HG02938 (cell line): Measurements from ENCODE around the gene JUP.

Source experiments
- ATAC-seq: cut with Tn5 transposase; IDR thresholded peaks from one replicate; pipeline ENCODE4 v1.9.1; 2021; ENCODE audit warnings: mild to moderate bottlenecking, moderate library complexity; ENCODE audit not compliant: unreplicated experiment

JUP gene

GRCh38 chr17:41760878-41761277 lies 25.6 kb downstream of the JUP start:
- ATAC-seq, result no peak

- ATAC-seq, result no peak
Measured at GRCh38 chr17:41758601-41759000, 27.9 kb downstream of the JUP start.

GRCh38 chr17:41754066-41754465 lies 32.4 kb downstream of the JUP start:
- ATAC-seq, result no peak

- no peak for ATAC-seq
Measured at GRCh38 chr17:41751288-41751687, 35.2 kb downstream of the JUP start.

- no peak for ATAC-seq
Measured at GRCh38 chr17:41750862-41751261, 35.6 kb downstream of the JUP start.

- no peak for ATAC-seq
Measured at GRCh38 chr17:41748275-41748674, 38.2 kb downstream of the JUP start.

- ATAC-seq, result no peak
Measured at GRCh38 chr17:41741709-41742108, 44.8 kb downstream of the JUP start.

GRCh38 chr17:41740506-41740905 lies 46.0 kb downstream of the JUP start:
- ATAC-seq, result no peak

- no peak for ATAC-seq
Measured at GRCh38 chr17:41739661-41740352, 46.7 kb downstream of the JUP start.

GRCh38 chr17:41738801-41739112 lies 47.8 kb downstream of the JUP start:
- no peak for ATAC-seq

GRCh38 chr17:41738077-41738800 lies 48.3 kb downstream of the JUP start:
- no peak for ATAC-seq

- ATAC-seq, result no peak
Measured at GRCh38 chr17:41737680-41738023, 48.9 kb downstream of the JUP start.

- ATAC-seq, result no peak
Measured at GRCh38 chr17:41736983-41737679, 49.4 kb downstream of the JUP start.

- no peak for ATAC-seq
Measured at GRCh38 chr17:41735744-41736143, 50.8 kb downstream of the JUP start.

GRCh38 chr17:41734949-41735313 lies 51.6 kb downstream of the JUP start:
- no peak for ATAC-seq

GRCh38 chr17:41734139-41734948 lies 52.2 kb downstream of the JUP start, which contains the start of gene HAP1:
TSS of gene HAP1 (minus strand) at chr17:41734643. CDS start at chr17:41734634, 9 bp downstream.
- ATAC-seq, result no peak

- no peak for ATAC-seq
Measured at GRCh38 chr17:41733348-41734138, 53.0 kb downstream of the JUP start.

GRCh38 chr17:41731836-41732235 lies 54.7 kb downstream of the JUP start:
- ATAC-seq, result no peak

GRCh38 chr17:41730479-41730878 lies 56.0 kb downstream of the JUP start:
- no peak for ATAC-seq

GRCh38 chr17:41728056-41728455 lies 58.5 kb downstream of the JUP start:
- no peak for ATAC-seq

- no peak for ATAC-seq
Measured at GRCh38 chr17:41725134-41725533, 61.4 kb downstream of the JUP start.
